ENCODE data around the gene GAST. TPM values are rescaled to one million over a fixed set of nuclear protein-coding genes. Genes with fewer than 3 reads are reported as not detected.
A peak's percentile ranks its signal among the peaks of the same experiment; 100 is the strongest.

The GAST gene
- total and polyA plus RNA-seq, 2 of the 13 experiments (the other 11 are each of a cell fraction or from before 2014, with no cell fraction given): 0.32 to 0.42 TPM

DNA sequence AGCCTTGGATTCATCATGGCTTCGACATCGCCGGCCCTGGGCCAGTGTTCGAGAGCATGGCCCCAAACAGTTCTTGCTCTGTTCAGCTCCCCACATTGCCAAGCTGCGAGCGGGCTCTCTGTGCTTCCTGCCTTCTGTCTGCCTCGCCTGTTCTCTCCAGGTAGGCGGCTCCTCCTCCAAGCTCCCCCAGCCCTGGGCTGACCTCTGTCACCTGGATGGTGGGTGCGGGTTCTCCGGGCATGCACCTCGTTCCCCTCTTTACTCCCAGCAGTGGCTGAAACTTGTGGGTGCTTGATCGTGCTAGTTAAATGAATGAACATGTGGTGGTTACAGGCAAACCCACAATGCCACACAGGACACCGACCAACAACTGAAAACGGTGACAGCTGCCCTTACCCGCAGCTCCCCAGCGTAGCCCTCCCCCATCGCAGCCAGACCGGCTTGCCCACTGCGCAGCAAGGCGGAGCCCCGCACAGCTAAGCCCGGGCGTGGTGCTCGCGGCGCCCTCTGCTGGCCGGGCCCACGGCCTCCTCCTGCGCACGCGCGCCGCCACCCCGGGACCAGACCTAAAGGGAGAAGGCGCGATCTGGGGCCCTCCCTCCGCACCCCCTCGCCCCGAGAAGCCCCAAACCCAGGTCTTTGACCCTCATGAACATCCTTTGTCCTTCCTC is 46.4 kb upstream of the GAST start (continued):
- TF ChIP-seq, protein P1, sequence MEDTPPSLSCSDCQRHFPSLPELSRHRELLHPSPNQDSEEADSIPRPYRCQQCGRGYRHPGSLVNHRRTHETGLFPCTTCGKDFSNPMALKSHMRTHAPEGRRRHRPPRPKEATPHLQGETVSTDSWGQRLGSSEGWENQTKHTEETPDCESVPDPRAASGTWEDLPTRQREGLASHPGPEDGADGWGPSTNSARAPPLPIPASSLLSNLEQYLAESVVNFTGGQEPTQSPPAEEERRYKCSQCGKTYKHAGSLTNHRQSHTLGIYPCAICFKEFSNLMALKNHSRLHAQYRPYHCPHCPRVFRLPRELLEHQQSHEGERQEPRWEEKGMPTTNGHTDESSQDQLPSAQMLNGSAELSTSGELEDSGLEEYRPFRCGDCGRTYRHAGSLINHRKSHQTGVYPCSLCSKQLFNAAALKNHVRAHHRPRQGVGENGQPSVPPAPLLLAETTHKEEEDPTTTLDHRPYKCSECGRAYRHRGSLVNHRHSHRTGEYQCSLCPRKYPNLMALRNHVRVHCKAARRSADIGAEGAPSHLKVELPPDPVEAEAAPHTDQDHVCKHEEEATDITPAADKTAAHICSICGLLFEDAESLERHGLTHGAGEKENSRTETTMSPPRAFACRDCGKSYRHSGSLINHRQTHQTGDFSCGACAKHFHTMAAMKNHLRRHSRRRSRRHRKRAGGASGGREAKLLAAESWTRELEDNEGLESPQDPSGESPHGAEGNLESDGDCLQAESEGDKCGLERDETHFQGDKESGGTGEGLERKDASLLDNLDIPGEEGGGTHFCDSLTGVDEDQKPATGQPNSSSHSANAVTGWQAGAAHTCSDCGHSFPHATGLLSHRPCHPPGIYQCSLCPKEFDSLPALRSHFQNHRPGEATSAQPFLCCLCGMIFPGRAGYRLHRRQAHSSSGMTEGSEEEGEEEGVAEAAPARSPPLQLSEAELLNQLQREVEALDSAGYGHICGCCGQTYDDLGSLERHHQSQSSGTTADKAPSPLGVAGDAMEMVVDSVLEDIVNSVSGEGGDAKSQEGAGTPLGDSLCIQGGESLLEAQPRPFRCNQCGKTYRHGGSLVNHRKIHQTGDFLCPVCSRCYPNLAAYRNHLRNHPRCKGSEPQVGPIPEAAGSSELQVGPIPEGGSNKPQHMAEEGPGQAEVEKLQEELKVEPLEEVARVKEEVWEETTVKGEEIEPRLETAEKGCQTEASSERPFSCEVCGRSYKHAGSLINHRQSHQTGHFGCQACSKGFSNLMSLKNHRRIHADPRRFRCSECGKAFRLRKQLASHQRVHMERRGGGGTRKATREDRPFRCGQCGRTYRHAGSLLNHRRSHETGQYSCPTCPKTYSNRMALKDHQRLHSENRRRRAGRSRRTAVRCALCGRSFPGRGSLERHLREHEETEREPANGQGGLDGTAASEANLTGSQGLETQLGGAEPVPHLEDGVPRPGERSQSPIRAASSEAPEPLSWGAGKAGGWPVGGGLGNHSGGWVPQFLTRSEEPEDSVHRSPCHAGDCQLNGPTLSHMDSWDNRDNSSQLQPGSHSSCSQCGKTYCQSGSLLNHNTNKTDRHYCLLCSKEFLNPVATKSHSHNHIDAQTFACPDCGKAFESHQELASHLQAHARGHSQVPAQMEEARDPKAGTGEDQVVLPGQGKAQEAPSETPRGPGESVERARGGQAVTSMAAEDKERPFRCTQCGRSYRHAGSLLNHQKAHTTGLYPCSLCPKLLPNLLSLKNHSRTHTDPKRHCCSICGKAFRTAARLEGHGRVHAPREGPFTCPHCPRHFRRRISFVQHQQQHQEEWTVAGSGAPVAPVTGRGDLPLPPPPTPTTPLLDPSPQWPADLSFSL (CRISPR knock-in tag; IDR thresholded peaks at IDR 0.05): no peak; the same call in none of the 2 replicates
- TF ChIP-seq, protein P2, sequence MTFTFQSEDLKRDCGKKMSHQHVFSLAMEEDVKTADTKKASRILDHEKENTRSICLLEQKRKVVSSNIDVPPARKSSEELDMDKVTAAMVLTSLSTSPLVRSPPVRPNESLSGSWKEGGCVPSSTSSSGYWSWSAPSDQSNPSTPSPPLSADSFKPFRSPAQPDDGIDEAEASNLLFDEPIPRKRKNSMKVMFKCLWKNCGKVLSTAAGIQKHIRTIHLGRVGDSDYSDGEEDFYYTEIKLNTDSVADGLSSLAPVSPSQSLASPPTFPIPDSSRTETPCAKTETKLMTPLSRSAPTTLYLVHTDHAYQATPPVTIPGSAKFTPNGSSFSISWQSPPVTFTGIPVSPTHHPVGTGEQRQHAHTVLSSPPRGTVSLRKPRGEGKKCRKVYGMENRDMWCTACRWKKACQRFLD (CRISPR knock-in tag; IDR thresholded peaks at IDR 0.05; ENCODE audit: borderline replicate concordance): no peak; the same call in 1 of the 2 replicates
- TF ChIP-seq, protein P3, sequence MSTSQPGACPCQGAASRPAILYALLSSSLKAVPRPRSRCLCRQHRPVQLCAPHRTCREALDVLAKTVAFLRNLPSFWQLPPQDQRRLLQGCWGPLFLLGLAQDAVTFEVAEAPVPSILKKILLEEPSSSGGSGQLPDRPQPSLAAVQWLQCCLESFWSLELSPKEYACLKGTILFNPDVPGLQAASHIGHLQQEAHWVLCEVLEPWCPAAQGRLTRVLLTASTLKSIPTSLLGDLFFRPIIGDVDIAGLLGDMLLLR (CRISPR knock-in tag; IDR thresholded peaks at IDR 0.05): peak; percentile 70; the same call in 1 of the 2 replicates
- TF ChIP-seq XRCC5 (optimal IDR thresholded peaks at IDR 0.05; ENCODE audit: low read length) (peak; percentile 88), TMF1 (CRISPR knock-in tag; IDR thresholded peaks at IDR 0.05; ENCODE audit: low read depth) (no peak), ATF7-NPFF (CRISPR knock-in tag; IDR thresholded peaks at IDR 0.05; ENCODE audit: low read depth) (peak; percentile 80; the same call in 1 of the 2 replicates), ZNF564 (CRISPR knock-in tag; IDR thresholded peaks at IDR 0.05) (peak; percentile 39; the same call in 1 of the 2 replicates), ZBTB42 (CRISPR knock-in tag; IDR thresholded peaks at IDR 0.05) (0 out of 2 replicates have a peak, but pooled peaks have one; percentile 48), ZNF792 (CRISPR knock-in tag; IDR thresholded peaks at IDR 0.05) (peak; percentile 86; the same call in 1 of the 2 replicates), ZNF850 (CRISPR knock-in tag; conservative IDR thresholded peaks at IDR 0.05) (no peak; the same call in 1 of the 2 replicates)
- TF ChIP-seq, protein P4, sequence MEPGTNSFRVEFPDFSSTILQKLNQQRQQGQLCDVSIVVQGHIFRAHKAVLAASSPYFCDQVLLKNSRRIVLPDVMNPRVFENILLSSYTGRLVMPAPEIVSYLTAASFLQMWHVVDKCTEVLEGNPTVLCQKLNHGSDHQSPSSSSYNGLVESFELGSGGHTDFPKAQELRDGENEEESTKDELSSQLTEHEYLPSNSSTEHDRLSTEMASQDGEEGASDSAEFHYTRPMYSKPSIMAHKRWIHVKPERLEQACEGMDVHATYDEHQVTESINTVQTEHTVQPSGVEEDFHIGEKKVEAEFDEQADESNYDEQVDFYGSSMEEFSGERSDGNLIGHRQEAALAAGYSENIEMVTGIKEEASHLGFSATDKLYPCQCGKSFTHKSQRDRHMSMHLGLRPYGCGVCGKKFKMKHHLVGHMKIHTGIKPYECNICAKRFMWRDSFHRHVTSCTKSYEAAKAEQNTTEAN (CRISPR knock-in tag; conservative IDR thresholded peaks at IDR 0.05): no peak; the same call in 1 of the 2 replicates
- TF ChIP-seq, protein P5, sequence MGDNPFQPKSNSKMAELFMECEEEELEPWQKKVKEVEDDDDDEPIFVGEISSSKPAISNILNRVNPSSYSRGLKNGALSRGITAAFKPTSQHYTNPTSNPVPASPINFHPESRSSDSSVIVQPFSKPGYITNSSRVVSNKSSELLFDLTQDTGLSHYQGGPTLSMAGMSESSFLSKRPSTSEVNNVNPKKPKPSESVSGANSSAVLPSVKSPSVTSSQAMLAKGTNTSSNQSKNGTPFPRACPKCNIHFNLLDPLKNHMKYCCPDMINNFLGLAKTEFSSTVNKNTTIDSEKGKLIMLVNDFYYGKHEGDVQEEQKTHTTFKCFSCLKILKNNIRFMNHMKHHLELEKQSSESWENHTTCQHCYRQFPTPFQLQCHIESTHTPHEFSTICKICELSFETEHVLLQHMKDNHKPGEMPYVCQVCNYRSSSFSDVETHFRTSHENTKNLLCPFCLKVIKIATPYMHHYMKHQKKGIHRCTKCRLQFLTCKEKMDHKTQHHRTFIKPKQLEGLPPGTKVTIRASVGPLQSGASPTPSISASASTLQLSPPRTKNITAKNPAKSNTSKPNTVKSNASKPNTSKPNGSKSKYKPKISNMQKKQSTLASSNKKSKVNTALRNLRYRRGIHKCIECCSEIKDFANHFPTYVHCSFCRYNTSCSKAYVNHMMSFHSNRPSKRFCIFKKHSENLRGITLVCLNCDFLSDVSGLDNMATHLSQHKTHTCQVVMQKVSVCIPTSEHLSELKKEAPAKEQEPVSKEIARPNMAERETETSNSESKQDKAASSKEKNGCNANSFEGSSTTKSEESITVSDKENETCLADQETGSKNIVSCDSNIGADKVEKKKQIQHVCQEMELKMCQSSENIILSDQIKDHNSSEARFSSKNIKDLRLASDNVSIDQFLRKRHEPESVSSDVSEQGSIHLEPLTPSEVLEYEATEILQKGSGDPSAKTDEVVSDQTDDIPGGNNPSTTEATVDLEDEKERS (CRISPR knock-in tag; IDR thresholded peaks at IDR 0.05): no peak
- TF ChIP-seq, protein P6, sequence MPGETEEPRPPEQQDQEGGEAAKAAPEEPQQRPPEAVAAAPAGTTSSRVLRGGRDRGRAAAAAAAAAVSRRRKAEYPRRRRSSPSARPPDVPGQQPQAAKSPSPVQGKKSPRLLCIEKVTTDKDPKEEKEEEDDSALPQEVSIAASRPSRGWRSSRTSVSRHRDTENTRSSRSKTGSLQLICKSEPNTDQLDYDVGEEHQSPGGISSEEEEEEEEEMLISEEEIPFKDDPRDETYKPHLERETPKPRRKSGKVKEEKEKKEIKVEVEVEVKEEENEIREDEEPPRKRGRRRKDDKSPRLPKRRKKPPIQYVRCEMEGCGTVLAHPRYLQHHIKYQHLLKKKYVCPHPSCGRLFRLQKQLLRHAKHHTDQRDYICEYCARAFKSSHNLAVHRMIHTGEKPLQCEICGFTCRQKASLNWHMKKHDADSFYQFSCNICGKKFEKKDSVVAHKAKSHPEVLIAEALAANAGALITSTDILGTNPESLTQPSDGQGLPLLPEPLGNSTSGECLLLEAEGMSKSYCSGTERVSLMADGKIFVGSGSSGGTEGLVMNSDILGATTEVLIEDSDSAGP (CRISPR knock-in tag; IDR thresholded peaks at IDR 0.05; ENCODE audit: borderline replicate concordance): peak; percentile 87

All from HepG2 (cell line).